GM18508 (cell line): ENCODE results near the gene NFIL3.

ENCODE experiments used
- ATAC-seq: cut with Tn5 transposase; IDR thresholded peaks from one replicate; pipeline ENCODE4 v1.9.1; 2021; ENCODE audit warnings: moderate number of reproducible peaks; ENCODE audit not compliant: insufficient read depth, unreplicated experiment

Gene NFIL3

DNA sequence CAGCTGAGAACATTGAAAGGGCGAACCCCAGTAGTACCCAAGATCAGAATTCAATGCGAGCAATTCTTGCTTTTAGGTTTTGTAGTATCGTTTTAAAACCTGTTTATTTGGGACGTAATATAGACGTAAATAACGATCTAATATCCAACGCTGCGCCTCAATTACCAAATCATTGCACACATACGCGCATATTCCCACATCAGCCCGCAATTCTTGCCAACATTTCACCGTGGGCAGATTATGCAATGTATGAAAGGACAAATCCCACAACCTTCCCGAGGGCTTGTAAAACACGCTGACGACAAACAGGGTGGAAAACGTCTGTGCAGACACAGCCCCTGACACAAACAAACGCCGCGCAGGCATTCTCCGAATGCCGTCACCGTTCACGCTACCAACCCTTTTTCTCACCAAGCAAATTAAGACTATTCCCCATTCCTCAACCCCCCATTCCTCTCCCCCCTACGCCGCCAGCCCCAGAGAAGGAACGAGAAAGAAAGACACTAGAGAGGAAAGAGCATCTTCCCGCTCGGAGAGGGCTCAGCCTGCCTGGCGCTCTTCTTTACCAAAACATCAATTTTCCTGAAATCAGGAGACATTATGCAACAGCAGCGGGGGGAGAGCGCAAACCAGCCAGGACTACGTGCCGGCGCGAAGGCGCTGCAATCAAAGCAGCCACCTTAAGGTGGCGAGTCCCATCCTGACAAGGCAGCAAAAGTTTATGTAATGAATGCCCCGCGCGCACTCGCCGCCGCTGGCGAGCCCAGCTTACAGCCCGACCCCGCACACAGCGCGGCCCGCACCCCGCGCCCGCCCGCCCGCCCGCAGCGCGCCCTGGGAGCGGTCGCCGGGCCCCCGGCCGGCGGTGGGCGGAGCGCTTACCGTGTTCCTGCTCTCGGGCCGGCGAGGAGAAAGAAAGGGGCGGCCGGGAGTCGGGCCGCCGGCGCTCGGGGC lies 597 bp downstream of the NFIL3 start:
- no peak for ATAC-seq

DNA sequence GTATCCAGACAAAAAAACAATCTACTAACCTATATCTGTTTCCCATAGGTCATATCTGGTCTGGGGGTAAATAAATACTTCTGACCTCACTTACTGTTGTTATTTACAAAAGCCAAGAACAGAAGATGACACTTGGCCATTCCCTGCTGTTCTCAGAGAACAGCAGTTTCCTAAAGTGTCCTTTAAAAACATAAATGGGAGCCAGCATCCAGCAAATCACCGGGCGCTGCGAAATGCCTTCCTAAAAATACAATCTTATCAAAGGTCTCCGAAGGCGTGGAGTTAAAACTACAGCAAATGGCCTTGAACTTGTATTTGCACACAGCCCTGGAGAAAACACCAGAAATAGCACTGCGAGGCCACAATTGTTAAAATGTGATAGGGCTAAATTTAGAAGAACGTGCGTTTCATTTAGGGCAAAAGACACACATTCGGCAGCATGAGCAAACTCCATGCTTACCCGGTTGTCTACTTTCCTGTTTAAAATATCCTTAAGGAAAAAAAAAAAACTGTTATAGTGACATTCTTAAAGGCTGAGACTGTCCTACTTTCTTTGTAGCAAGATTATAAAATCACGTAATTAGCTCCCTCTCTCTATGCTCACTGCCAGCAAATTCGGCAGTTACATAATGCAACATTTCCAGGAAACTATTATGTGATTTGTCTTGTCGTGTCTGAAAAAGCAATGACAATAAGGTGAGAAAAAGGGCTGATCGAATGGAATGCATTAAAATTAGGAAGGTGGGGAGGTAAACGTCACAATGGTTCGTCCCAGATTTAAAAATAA lies 1.5 kb downstream of the NFIL3 start:
- no peak for ATAC-seq

DNA sequence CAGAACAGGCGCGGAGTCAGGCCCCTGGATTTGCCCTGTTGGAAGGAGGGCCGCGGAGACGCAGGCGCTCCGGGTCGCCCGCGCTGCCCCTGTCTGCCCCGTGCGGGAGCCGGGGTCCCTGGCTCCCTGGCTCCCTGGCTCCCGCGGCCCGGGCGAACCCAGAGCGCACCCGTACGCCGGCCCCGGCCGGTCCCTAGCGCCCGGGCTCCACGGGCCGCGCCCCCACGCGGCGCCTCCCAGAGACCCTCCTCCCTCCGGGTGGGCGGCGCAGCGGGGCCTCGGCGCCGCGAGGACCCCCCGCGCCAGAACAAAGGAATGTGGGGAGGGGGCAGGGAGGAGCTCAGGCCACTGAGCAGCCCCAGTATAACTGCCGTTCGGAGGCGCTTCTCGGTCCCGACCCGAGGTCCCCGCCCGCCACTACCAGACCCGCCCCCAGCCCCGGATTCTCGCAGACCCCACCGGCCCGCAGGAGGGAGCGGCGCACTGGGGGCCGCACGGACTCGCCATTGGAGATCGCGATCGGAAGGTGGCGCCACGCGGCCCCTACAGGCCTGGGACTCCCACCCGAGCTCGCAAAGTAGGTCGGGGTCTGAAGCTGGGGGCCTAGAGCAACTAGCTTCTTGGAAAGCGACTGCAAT lies 2.4 kb downstream of the NFIL3 start:
- ATAC-seq: no peak

- no peak for ATAC-seq
These were observed 3.0 kb downstream of the NFIL3 start for GRCh38 chr9:91420501-91421127.

DNA sequence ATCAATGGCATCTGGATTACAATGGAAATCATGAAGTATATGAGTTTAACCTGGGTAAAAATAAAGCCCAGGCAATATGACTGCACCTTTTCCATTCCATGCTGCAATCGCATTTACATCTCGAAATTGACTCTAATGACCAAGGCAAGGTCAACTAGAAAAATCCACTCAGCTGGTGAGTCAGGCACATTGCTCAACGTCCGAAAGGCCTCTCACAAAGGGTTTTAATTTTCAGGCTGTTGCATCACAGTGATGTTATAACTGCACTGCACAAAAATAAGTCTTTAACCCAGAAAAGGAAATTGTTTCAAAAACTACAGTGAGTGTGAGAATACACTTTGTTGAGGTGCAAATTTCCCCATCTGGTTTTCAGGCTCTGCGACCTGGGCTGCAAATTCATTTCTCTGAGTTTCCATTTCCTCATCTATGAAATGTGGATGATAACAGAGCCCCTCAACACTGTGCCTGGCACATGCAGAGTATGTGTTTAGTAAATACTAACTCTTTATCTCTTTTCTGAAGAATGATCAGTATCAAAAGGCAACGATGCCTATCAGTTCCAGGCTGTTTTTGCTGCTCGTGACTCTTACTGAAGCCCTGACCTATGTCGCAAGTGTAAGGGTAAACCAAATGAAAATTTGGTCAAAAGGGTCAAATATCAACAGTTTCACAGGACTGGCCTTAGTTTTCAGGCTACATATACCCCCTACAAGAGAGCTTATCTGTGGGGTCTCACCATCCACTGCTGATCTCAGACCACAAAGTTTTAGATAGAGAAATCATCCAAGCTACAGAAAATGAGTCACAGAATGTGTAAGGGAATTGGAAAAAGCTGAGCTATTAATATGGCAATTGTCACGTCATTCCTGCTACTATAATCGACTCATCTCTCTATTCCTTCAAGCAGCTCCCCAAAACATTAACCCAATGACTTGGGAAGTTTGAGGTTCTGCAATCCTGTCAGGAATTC lies 4.1 kb downstream of the NFIL3 start:
- no peak for ATAC-seq

DNA sequence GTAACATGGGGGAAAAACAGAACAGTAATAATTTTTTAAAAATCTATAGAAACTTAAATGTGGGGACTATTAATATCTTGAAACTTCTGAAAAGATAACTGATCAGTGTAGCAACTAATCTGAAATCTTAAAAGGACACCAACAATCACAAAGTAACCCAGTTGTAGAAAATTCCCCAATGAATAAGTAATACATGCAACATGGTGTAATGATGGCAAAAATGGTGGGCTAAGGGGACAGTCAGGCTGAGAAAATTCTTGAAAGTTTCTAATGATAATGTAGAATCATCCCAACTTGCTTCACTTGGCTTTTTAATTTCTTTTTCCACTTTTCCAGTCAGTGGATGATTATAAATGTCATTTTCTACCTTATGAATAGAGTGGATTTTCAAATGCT lies 5.4 kb downstream of the NFIL3 start:
- no peak for ATAC-seq

DNA sequence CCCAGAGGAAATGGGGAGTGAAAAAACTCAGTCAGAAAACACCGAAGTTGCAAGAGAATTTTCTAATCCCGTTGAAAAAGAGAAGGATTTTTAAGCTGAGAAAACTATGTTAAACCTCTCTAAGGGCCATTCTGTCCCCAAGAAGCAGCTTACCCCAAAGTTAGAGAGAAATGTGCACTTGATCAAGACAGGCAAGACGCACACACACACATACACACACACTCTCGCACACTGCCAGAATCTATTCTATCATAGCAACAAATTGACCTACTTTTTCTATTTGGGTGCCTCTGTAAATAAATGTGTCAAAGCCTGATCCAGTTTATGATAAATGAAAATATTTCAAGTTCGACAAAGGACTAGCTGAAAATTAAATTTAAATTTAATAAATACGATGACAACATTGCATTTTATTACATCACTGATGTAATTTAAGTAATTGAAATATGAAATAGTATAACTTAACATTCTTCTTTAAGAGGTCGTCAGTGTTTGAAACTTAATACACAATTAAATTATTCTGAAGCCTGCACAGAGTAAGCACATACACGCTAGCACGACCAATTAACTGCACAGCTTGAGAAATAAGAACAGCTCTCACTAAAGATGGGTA lies 5.9 kb downstream of the NFIL3 start:
- ATAC-seq: no peak

DNA sequence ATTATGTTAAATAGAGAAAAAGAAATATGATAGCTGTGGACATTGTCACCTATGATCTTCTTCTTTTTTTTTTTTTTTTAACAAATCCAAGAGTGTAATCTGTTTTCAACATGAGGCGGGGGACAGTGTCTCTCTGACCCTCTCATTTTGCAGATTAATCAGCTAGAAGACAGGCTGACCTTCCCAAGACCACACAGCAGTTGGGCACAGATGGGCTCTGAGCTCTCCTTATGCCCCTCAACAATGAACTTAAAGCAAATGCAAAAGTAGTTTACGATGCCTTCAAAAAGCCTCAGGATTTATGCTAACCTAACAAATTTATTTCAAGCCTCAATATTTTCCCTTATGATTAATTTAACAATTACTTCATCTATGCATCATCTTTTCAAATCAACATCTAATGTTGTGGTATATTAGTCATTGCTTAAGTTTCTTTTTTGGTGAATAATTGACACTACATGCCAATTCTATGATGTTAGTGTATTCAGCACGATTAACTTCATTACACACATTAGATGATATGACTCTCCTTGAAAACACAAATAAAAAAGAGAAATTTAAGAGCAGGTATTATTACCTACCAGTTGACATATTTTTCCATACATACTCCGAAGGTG lies 7.4 kb downstream of the NFIL3 start:
- ATAC-seq: no peak

GRCh38 chr9:91415290-91415689 lies 8.3 kb downstream of the NFIL3 start:
- peak; percentile 82 for ATAC-seq

GRCh38 chr9:91412941-91413340 lies 10.7 kb downstream of the NFIL3 start:
- no peak for ATAC-seq

GRCh38 chr9:91411096-91411771 lies 12.4 kb downstream of the NFIL3 start:
- ATAC-seq: no peak

- ATAC-seq: no peak
These were observed 13.5 kb downstream of the NFIL3 start for GRCh38 chr9:91410161-91410560.

- ATAC-seq: no peak
These were observed 15.2 kb downstream of the NFIL3 start for GRCh38 chr9:91408475-91408874.

DNA sequence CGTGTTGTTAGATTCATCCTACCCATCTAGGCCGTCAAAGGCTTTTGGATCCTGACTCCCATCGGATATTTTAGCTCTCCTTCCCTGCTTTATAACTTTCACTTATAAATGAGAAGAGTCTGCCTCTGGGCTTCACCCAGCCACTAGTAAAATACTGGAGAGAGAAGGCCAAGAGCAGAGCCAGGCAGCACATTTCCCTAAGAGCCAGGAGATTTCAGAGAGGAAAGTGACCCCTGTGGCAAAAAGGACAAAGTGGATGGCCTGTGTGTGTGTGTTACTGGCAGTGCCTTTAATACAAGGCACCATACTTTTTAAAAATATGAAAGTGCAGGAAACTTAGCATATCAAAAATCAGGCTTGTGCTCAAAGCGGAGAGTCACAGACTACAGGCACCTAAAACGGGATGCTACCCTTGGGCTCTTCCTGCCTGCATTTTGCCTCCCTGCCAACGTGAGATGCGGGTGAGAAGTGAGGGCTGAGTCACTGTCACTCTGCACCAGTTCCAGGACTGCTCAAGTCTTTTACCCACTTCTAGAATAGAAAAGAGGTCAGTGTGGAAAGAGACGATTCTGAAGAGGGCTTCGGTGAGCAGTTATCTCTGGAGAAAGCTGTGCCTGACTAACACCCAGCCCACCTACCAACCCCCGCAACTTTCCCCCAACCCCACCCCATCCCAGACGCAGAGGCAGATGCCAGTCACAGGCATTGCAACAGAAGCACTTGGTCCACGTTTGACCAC lies 15.9 kb downstream of the NFIL3 start:
- no peak for ATAC-seq

GRCh38 chr9:91405343-91406077 lies 18.1 kb downstream of the NFIL3 start:
- ATAC-seq: no peak

- no peak for ATAC-seq
These were observed 19.7 kb downstream of the NFIL3 start for GRCh38 chr9:91403665-91404543.
